EH (cell line): ENCODE results near the gene USP19.

ENCODE experiments used
- DNase-seq: peaks from one replicate; pipeline ENCODE4 v3.0.0-alpha.2; 2015; ENCODE audit warnings: low read depth

USP19 gene, protein sequence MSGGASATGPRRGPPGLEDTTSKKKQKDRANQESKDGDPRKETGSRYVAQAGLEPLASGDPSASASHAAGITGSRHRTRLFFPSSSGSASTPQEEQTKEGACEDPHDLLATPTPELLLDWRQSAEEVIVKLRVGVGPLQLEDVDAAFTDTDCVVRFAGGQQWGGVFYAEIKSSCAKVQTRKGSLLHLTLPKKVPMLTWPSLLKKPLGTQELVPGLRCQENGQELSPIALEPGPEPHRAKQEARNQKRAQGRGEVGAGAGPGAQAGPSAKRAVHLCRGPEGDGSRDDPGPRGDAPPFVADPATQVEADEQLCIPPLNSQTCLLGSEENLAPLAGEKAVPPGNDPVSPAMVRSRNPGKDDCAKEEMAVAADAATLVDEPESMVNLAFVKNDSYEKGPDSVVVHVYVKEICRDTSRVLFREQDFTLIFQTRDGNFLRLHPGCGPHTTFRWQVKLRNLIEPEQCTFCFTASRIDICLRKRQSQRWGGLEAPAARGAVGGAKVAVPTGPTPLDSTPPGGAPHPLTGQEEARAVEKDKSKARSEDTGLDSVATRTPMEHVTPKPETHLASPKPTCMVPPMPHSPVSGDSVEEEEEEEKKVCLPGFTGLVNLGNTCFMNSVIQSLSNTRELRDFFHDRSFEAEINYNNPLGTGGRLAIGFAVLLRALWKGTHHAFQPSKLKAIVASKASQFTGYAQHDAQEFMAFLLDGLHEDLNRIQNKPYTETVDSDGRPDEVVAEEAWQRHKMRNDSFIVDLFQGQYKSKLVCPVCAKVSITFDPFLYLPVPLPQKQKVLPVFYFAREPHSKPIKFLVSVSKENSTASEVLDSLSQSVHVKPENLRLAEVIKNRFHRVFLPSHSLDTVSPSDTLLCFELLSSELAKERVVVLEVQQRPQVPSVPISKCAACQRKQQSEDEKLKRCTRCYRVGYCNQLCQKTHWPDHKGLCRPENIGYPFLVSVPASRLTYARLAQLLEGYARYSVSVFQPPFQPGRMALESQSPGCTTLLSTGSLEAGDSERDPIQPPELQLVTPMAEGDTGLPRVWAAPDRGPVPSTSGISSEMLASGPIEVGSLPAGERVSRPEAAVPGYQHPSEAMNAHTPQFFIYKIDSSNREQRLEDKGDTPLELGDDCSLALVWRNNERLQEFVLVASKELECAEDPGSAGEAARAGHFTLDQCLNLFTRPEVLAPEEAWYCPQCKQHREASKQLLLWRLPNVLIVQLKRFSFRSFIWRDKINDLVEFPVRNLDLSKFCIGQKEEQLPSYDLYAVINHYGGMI (N-terminal part only)

DNA sequence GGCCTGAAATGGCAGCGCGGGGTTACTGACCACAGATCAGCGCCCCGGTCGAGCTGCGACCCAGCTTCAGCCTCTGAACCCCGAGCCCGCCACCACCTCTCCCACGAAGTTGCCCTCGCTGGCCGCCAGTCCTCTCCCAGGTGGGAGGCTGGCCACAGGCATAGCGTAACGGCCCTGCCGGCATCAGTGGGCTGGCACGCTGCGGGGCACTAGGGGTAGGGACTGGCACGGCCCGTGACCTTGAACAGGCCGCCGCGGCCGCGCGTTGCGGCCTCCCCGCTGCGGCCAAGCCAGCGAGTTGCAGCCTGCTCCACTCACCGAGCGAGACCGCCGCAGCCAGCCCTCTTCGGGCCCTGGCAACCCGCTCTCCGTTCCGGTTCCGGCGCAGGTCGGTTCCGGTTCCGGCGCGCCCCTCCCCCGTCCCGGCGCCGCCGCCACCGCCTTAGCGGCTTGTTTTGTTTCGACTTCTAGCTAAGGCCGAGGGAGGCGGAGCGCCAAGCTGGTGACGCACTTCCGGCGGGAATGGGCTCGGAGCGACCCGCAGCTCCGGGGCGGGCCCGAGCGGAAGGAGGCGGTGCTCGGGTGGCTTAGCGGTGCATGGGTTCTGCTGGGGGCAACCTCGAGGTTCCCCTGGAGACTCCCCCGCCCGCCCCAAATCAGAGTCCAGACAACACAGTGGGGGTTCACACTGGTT lies at the start of gene USP19:
Gene USP19, minus strand, starts transcription at position 386 of the 694 bp plus-strand sequence. CDS start 1,678 bp downstream, outside the sequence.
- peak; percentile 92 for DNase-seq

- DNase-seq = no peak
Observed at GRCh38 chr3:49166752-49167556, 46.3 kb upstream of the USP19 start.

DNA sequence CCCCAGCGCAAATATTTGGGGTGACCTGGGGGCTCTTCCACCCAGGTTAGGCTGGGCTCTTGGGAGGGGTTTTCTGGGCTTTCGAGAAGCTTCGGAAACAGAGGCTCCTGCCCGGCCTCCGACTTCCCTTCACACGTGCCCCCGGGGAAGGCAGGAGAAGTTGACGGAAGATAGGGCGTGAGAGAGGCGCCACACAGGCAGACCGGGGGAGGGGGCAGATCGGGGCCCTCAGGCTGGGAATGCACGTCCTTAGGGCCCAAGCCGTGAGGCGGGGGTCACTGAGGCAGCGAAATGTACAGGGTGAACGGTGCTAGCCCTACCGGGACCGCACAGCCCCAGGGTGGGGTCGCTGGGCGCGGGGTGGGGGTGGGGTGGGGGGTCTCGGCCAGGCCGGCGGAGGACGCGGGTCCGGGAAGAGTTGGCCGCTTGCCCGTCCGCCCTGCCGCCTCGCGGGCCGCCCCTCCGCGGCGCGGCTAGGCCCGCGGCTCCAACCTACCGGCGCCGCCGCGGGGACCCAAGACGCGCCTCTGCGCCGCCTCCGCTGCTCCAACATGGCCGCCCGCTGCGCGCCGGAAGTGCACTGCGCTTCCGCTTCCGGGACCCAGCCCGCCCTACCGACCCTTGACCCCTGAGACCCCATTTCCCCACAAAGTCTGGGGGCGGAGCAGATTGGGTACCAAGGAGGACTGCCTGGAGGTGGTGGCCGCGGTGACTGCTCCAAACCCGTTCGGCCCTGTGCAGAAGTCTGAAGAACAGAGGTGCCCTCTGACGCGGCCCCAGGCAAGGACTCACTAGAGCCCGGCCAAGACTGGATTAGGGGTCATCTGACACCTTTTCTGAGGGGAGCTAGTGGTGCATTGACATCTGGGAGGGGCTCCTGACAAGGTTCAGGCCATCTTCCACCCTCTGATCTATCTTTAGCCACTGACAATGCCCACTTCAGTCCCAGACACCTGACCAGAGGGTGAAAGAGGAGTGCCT lies 45.4 kb upstream of the USP19 start, which contains the start of gene CCDC71:
Gene CCDC71, minus strand, starts transcription at position 561 of the 981 bp plus-strand sequence. CDS start 2,123 bp downstream, outside the sequence.
- peak; percentile 68 for DNase-seq

GRCh38 chr3:49164983-49165720 lies 44.5 kb upstream of the USP19 start:
- DNase-seq = peak; percentile 11

GRCh38 chr3:49163609-49164008 lies 43.0 kb upstream of the USP19 start:
- DNase-seq = no peak

DNA sequence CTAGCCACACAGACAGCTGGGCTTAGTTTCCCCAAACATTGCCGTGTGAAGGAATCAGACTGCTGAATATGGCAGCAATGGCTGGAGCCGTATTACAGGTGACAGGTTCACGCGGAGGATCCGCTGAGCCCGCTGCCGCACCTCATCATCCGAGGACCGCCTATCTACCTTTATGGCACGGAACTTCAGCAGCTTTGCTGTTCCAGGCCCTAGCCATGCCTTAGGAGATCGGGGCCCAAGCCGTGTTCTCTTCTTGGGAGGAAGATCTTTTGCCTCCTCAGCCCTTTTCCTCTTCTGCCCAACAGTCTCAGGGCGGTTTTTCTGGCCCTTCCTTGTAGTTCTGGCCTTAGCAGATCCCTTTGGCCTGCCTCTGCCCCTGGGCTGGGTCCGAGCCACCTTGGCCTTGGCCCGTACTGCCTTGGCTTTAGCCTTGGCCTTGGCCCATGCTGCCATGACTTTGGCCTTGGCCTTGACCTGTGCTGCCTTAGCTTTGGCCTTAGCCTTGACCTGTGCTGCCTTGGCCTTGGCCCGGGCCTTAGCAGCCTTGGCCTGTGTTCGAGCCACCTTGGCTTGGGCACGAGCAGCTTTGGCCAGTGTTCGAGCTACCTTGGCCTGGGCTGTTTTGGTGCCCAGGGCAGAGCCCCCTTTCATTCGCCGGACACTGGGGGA lies 42.3 kb upstream of the USP19 start:
- DNase-seq = no peak

DNA sequence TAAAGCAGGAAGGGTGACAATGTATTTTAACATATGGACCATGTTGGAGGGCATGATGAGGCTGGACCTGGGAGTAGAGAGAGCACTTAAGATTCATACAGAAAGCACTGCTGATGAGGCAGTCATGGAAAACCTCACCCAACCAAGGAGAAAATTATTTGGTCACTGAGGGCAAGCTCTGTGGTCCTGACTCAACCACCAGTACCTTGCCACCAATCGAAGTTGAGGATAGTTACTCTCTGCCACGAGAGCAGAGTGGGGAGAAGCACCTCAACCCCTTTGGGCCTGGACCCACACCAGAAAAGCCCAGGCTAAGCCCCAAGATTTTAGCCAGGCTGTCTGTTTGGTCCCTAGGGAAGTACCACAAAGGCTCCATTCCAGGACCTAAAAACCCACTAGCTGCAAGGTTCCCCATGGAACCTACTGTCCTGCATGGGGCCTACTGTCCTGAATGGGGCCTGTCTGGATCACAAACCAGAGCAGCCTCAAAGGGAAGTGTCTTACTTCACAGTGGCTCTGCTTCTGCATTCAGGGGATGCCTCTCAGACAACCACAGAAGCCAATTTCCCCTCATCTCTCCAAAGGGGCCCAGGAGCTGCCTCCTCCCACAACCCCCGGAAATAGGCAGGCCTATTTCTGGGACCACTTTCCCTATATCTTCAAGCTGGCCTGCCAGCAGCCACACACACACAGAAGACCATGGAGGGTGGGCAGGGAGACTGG lies 41.3 kb upstream of the USP19 start:
- DNase-seq = no peak

GRCh38 chr3:49161197-49161596 lies 40.6 kb upstream of the USP19 start:
- no peak for DNase-seq

DNA sequence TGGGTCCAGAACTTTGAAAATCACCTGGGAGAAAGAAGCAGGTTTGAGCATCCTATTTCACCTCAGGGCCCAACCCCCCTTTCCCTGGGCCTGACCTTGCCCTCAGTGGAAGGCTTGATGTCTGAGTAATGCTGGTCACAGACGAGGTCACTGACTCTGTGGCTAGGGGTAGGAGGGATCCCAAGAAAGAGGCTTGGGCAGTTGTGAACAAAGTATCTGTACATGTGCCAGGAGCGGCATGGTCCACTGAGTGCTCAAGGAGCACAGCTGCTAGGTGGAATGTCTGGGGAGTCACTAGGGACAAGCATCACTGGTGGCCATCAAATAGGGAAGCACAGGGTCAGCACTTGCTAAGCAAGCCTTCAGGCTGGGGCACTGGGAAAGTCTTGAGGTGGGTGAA lies 38.2 kb upstream of the USP19 start:
- no peak for DNase-seq

DNA sequence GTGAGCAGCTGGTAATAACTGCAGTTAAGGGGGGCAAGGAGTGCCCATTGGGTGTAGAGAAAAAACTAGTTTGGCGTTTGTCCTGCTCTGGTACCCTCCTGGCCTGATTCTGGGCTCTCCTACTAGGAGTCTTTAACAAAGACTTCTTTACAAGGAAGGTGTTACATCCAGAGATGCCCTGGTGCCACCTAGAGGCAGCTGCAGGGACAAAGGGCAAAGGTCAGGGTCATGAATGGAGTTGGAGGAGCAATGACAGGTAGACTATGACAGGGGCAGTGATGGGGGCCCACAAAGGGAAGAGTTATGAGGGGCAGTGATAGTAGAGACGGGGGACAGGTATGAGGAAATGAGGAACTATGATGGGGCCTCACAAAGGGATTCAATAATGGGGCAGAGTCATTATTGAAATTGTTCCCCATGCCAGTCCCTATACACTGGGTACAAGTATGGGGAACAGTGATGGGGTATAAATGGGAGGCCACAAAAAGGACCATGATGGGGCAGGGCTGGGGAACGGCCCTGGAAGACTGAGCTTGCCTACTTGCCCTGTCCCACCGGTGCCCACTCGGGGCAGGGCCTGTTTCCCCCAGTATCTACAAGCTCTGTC lies 37.6 kb upstream of the USP19 start:
- DNase-seq = peak; percentile 31

- no peak for DNase-seq
Observed at GRCh38 chr3:49157289-49157688, 36.7 kb upstream of the USP19 start.

GRCh38 chr3:49153349-49153912 lies 32.8 kb upstream of the USP19 start:
- no peak for DNase-seq

DNA sequence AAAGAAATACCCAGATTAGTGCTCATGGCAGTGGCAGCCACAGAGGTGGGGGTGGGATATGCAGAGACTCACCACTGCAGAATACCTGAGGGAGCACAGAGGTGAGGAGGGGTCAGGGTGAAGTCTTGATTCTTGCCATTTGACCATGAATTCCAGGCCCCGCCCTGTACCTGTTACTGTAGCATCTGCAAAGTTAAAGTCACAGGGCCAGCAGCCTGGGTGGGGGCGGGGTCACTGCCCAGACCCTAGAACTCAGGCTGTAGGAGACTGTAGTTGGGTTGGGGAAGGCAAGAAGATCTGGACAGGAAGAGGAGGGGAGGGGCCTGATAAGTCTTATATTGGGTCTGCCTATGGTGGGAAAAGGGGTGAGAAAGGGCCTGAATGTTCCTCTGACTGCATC lies 31.0 kb upstream of the USP19 start:
- no peak for DNase-seq

- DNase-seq = no peak
Observed at GRCh38 chr3:49148159-49148558, 27.5 kb upstream of the USP19 start.

GRCh38 chr3:49140080-49140479 lies 19.5 kb upstream of the USP19 start:
- DNase-seq = no peak

GRCh38 chr3:49135499-49135898 lies 14.9 kb upstream of the USP19 start:
- DNase-seq = no peak
